ENCODE data around the gene PLGRKT.
"Not testable (repeated sequence)": the region's sequence is repeated elsewhere in the genome, so short reads cannot be mapped to it uniquely, and the experiment has no call there.

PLGRKT gene, protein sequence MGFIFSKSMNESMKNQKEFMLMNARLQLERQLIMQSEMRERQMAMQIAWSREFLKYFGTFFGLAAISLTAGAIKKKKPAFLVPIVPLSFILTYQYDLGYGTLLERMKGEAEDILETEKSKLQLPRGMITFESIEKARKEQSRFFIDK

DNA sequence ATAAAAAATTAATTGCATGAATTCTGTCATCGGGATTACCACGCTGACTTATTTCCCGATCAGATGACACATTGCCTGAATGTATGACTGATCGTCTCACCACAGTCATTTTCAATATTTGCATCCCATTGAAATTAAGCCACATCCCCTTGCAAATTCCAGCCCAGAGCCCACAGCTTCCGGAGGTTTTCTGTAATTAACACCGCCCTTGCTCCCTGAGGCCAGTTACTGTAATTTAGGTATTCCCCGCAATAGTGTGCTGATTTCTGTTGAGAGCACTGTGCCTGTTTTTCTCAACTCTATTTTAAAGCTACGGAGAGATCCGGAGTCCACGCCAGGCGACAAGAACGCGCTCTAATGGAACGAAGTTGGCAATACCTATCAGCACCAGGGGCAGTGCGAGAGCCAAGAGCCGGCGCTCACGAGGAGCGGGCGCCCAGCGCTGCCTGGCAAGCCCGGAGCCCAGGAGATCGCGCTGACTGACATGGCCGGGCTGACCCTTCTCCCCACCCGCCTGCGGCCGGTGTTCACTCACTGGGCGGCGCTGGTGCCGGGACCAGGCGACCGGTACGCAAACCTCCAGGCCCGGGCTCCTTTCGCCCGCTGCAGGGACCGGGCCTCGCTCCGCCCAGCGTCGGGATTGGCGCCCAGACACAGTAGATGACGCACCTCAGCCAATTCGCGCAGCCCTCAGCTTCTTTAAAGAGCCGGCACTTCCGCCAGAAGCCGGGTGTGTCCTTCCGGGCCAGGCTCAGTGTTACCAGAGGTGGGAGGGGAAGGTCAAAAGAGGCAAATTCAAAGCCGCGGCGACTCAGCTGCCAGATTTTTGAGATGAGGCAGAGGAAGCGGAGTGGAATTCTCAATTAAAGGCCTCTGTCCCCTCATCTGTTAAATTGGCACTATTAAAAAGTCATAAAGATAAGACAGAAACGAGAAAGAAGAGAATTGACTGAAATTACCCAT is at the start of gene PLGRKT:
TSS of gene PLGRKT (minus strand) at position 672 of the 963 bp plus-strand sequence. CDS start 5,948 bp downstream, outside the sequence.
- peak; percentile 82 to 90 for DNase-seq

DNA sequence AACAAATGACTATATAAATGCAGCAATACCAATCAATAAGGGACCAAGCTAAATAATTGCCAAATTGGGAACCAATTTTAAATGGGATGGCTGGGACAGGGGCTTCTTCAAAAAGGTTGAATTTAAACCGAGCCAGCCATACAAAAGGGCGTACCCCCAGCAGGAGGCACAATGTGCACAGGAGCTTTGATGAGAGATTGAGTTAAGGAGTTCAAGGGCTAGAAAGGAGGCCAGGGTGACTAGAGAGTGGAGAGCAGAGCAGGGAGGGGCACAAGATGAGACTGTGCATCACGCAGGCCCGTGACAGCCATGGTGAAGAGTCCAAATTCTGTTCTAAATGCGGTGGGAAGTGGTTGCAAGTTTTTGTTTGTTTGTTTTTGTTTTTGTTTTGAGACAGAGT is 49.3 kb upstream of the PLGRKT start:
- DNase-seq = no peak

DNA sequence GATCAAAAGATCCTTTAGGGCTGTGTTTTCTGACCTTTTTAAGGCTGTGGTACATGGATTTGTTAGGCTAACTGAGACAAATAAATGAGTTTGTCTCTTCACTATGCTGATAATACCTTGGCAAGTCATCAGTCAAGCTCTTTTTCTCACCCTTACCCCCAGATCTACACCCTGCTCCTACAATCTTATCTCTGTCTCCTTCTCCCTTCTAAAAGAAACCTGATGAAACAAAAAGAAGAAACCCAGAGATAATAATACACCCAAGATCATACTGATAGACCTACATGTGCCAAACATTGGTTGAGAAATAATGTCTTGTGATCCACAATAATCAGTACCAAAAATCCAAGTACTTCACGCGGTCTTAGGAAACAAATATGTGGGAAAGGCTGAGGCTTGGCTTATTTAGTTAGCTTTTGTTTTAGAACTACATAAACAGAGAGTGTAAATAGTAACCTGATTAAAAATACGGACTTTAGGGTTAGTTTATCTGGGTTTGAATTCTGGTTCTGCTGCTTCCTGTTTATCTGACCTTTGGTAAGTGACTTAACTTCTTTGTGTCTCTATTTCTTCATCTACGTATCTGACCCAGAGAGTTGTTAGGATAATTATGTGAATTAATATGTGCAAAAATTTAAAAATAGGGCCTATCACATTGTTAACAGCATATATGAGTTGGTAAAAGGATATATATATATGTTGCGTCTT is 47.8 kb upstream of the PLGRKT start:
- DNase-seq = no peak

DNA sequence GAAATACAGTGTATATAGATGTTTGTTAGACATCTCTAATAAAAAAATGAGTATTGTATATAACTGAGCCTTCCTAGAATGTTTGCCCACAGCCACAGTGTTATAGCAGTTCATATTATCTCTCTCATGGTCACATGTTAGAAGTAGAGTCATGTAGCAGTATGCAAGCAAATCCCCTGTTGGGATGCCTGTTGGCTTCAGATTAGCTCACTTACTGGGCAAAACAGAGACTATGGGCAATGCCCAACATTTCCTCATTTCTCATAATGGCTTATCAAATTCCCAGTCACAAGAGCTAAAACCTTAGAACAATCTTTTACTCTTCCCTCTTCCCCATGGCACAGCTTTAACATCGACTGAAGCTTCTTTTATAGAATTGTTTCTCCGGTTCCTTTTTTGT is 45.6 kb upstream of the PLGRKT start:
- DNase-seq = no peak

DNA sequence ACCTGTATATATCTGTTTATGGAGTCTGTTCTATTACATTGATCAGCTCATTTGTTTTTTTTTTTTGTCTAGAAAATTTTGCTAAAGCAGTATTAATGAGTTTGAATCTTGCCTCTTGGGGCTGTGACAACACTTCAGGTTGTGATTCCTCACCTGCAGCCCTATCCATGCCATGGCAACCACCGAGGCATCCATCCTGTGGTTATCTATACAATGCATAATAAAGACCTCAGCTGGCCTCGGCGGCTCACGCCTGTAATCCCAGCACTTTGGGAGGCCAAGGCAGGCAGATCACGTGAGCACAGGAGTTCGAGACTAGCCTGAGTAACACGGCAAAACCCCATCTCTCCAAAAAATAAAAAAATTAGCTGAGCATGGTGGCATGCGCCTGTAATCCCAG is 44.5 kb upstream of the PLGRKT start:
- DNase-seq = no peak

DNA sequence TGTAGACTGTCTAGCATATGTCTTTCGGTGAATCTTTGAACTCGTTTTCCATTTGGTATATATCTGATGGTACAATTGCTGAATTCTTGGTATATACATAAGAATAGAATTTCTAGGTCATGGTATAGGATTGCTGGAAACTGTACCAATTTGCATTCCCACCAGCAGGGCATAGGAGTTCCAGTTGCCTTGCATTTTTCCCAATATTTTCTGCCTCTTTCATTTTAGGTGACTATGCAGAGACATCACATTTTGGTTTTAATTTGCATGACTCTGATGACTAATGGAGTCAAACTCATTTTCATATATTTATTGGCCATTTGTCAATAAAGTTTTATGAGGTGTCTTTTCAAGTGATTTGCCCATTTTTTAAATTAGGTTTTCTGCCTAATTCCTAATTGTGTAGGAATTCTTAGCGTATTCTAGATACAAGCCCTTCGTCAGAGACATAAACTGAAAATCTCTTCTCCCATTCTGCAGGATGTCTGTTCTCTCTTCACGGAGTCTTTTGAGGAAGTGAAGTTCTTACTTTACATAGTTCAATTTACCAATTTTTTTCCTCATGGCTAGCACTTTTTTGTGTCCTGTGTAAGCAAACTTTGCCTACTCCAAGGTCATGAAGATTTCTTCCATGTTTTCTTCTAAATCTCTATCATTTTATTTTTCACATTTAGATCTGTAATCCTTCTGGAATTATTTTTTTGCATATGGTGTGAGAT is 43.8 kb upstream of the PLGRKT start:
- no peak for DNase-seq

GRCh38 chr9:5480919-5481318 is 43.2 kb upstream of the PLGRKT start:
- no peak for DNase-seq

DNA sequence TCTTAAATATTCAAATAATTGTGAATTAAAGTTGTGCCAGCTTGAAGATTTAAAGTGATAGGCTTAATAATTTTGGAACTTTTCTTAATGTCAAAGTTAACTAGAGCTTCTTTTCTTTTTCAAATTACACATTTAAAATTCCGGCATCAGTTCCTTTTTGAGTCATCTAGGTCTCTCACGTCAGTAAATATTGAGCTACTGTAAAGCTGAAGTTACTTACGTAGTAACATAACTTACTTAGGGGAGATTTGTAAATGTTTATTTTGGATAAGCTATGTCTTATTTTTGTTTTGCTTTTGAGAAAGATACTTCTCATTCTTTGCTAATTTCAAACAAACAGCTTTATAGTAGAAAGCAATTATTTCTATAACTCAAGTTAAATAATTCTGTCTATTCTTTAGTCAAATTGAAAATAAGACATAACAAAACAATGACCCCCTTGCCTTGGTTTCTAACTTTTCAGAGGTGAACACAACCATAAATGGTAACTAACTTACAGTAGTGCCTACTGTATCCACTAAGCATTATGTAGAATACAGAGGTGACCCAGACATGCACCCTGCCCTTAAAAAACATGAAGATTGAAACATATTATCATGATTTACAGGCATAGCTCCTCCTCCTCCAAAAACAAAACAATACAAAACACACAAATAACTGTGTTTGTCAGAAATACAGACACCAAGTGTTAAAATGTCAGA is 42.4 kb upstream of the PLGRKT start:
- no peak for DNase-seq

DNA sequence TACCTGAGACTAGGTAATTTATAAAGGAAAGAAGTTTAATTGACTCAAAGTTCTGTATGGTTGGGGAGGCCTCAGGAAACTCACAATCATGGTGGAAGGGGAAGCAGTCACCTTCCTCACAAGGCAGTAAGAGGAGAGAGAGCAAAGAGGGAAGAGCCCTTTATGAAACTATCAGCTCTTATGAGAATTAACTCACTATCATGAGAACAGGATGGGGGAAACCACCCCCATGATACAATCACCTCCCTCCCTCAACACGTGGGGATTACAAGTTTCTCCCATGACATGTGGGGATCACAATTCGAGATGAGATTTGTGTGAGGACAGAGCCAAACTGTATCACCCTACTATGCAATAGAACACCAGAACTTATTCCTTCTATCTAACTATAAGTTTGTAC is 40.5 kb upstream of the PLGRKT start:
- no peak for DNase-seq

DNA sequence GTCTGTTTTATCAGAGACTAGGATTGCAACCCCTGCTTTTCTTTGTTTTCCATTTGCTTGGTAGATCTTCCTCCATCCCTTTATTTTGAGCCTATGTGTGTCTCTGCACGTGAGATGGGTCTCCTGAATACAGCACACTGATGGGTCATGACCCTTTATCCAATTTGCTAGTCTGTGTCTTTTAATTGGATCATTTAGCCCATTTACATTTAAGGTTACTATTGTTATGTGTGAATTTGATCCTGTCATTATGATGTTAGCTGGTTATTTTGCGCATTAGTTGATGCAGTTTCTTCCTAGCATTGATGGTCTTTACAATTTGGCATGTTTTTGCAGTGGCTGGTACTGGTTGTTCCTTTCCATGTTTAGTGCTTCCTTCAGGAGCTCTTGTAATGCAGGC is 37.9 kb upstream of the PLGRKT start:
- DNase-seq = not testable (repeated sequence)

- no peak for DNase-seq
These were observed 33.1 kb upstream of the PLGRKT start for GRCh38 chr9:5470816-5471215.

- no peak for DNase-seq
These were observed 32.4 kb upstream of the PLGRKT start for GRCh38 chr9:5470122-5470521.

GRCh38 chr9:5468850-5469249 is 31.1 kb upstream of the PLGRKT start:
- no peak for DNase-seq

DNA sequence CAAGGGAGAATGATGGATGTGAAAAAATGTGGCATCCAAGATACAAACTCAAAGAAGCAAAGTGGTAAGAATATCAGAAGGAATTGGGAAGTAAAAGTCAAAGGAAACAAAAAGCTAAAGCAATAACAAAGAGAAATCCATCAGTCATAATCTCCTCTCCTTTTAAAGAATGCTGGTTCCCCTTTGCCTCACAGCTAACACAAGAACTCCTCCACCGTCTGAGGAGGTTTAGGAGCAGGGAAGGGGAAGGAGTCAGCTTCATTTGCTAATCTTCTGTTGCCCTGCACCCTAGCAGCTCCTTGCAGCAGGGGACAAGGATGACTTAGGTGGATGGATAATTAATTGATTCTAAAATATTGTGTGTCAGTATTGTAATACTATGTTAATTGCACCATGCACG is 29.0 kb upstream of the PLGRKT start:
- DNase-seq = no peak

DNA sequence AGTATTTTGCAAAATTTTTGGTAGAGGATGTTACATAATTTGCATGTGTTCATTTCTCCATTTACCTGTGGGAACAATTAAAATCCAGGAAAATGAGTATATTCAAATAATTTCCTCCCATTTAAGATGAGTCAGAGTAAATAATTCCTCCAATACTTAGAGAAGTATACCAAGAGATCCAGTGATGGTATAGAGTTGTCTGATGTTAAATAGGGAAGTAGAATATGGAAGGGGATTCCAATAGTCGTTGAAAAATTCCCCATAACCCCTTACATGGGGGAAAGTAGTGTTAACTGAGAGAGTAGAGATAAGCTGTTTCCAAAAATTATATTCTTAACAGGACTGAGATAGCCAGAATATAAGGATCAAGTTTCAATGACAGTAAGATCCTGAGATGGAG is 28.3 kb upstream of the PLGRKT start:
- DNase-seq = no peak

DNA sequence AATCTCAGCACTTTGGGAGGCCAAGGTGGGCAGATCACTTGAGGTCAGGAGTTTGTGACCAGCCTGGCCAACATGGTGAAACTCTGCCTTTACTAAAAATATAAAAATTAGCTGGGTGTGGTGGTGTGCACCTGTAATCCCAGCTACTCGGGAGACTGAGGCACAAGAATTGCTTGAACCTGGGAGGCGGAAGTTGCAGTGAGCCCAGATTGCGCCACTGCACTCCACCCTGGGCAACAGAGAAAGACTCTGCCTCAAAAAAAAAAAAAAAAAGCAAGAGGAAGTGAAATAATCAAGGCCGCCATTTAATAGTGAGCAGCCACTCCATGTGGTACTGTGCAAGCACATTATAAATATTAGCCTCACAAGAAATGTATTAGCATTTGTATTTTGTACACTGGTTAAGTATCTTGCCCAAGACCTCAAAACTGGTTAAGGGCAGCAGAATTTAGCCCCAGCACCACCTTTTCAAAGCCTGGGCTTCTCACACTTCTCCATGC is 27.2 kb upstream of the PLGRKT start:
- DNase-seq = not testable (repeated sequence)

GRCh38 chr9:5460157-5460556 is 22.4 kb upstream of the PLGRKT start:
- DNase-seq = no peak

- no peak for DNase-seq
These were observed 21.6 kb upstream of the PLGRKT start for GRCh38 chr9:5459289-5459829.

DNA sequence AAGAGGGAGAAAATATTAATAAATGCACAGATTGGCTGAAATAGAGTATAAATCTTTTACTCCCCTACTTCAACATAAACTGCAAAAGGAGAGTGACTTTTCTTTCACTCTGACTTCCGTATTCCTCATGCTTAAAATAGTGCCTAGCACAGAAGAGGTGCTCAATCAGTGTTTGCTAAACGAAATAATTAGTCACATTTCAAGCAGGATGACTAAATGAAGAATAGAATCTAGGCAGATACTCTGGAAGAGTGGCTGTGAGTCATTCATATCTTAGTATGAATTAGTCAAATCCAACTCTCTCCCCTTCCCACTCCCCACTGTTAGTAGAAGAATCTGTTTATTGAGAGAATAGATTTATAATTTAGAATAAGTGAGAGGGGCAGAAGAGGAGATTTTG is 17.5 kb upstream of the PLGRKT start:
- no peak for DNase-seq

GRCh38 chr9:5453673-5454072 is 15.9 kb upstream of the PLGRKT start:
- no peak for DNase-seq

DNA sequence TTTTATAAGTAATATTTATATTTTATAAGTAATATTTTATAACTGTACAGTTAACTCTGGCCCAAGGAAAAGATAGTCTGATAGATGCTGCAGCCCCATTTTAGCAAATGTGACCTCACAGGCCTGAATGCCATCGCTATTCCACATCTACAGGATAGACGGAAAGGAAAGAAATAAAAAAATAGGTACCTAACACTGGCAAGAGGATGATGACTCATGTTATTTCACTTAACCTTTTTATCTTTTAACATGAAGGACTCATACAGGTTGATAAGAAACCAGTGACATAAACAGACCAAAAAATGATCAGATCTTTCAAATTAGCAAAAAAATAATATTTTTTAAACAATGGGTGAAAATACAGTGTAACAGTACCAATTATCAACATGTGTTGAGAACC is 15.3 kb upstream of the PLGRKT start:
- DNase-seq = no peak

GRCh38 chr9:5452286-5452609 is 14.5 kb upstream of the PLGRKT start:
- DNase-seq = no peak
